Neuronal stem cell (in vitro differentiated cells): ENCODE data around the gene CLCN2.
A peak's percentile ranks its signal among the peaks of the same experiment; 100 is the strongest.
"Not testable (repeated sequence)": the region's sequence is repeated elsewhere in the genome, so short reads cannot be mapped to it uniquely, and the experiment has no call there.

Source experiments
- DNase-seq: peaks from one replicate; pipeline ENCODE4 v3.0.0-alpha.2; 2013; ENCODE audit warnings: low spot score
- H2AFZ ChIP-seq: one replicate; pipeline ENCODE4 v1.6.1; 2013; ENCODE audit warnings: mild to moderate bottlenecking, low read length, inconsistent platforms
- H2AK5ac ChIP-seq: 2 replicates; pipeline ENCODE4 v1.6.1; 2013; ENCODE audit warnings: low read depth, mild to moderate bottlenecking, inconsistent platforms, low read length, moderate library complexity, mixed read lengths
- H2BK120ac ChIP-seq: 2 replicates; pipeline ENCODE4 v1.6.1; 2013; ENCODE audit warnings: low read depth, mild to moderate bottlenecking, inconsistent platforms, low read length, moderate library complexity, mixed read lengths
- H2BK12ac ChIP-seq: one replicate; pipeline ENCODE4 v1.6.1; 2013; ENCODE audit warnings: low read length, inconsistent platforms
- H2BK15ac ChIP-seq: 2 replicates; pipeline ENCODE4 v1.6.1; 2013; ENCODE audit warnings: mild to moderate bottlenecking, low read length, inconsistent platforms, mixed read lengths
- H2BK5ac ChIP-seq: one replicate; pipeline ENCODE4 v1.6.1; 2013; ENCODE audit warnings: inconsistent platforms, mild to moderate bottlenecking, low read length, moderate library complexity
- H3K14ac ChIP-seq: one replicate; pipeline ENCODE4 v1.6.1; 2013; ENCODE audit warnings: low read length, inconsistent platforms
- H3K18ac ChIP-seq: 2 replicates; pipeline ENCODE4 v1.6.1; 2013; ENCODE audit warnings: low read length, inconsistent platforms
- H3K23ac ChIP-seq: 2 replicates; pipeline ENCODE4 v1.6.1; 2013; ENCODE audit warnings: low read depth, mild to moderate bottlenecking, mixed read lengths, low read length, inconsistent platforms; ENCODE audit not compliant: poor library complexity
- H3K27ac ChIP-seq: replicated peaks from 3 replicates; pipeline ENCODE4 v1.5.1; 2013; ENCODE audit warnings: low read length, inconsistent platforms
- H3K27me3 ChIP-seq, 3 experiments: 2 replicates each; pipeline ENCODE4 v1.6.1; 2013; ENCODE audit warnings: low read length in 3 of 3, mild to moderate bottlenecking in 2 of 3, inconsistent platforms in 1 of 3, low read depth in 1 of 3, mixed read lengths in 1 of 3, moderate library complexity in 1 of 3; ENCODE audit not compliant: control insufficient read depth in 3 of 3, insufficient read depth in 3 of 3
- H3K36me3 ChIP-seq, 2 donors: replicated peaks in 1 of 2; 2 replicates each; pipeline ENCODE4 v1.6.1; 2013; ENCODE audit warnings: low read length in 2 of 2; ENCODE audit not compliant: control insufficient read depth in 2 of 2, insufficient read depth in 2 of 2
- H3K4ac ChIP-seq: 2 replicates; pipeline ENCODE4 v1.6.1; 2013; ENCODE audit warnings: inconsistent platforms, mild to moderate bottlenecking, low read length, moderate library complexity
- H3K4me1 ChIP-seq, 2 donors: 1 replicate in 1 of 2; 2 replicates in 1 of 2; pipeline ENCODE4 v1.6.1; 2013; ENCODE audit warnings: low read length in 2 of 2, low read depth in 1 of 2; ENCODE audit not compliant: control insufficient read depth in 2 of 2, insufficient read depth in 1 of 2
- H3K4me2 ChIP-seq: one replicate; pipeline ENCODE4 v1.6.1; 2013; ENCODE audit warnings: mild to moderate bottlenecking, low read length, inconsistent platforms; ENCODE audit not compliant: insufficient read depth, poor library complexity, severe bottlenecking
- H3K4me3 ChIP-seq, 2 donors: 2 replicates each; pipeline ENCODE4 v1.5.1; 2013; ENCODE audit warnings: low read length in 2 of 2, mild to moderate bottlenecking in 2 of 2, inconsistent platforms in 1 of 2, moderate library complexity in 1 of 2
- H3K79me1 ChIP-seq: one replicate; pipeline ENCODE4 v1.6.1; 2013; ENCODE audit warnings: low read depth, mild to moderate bottlenecking, inconsistent platforms, low read length, moderate library complexity
- H3K9ac ChIP-seq: one replicate; pipeline ENCODE4 v1.6.1; 2013; ENCODE audit warnings: mild to moderate bottlenecking, low read depth, low read length, inconsistent platforms; ENCODE audit not compliant: poor library complexity
- H3K9me3 ChIP-seq, 2 donors: replicated peaks in 1 of 2; 2 replicates each; pipeline versions ENCODE3 to v1.6.1; 2013; ENCODE audit warnings: low read length in 2 of 2, mild to moderate bottlenecking in 2 of 2, inconsistent platforms in 1 of 2, low read depth in 1 of 2, mixed read lengths in 1 of 2, moderate library complexity in 1 of 2; ENCODE audit not compliant: control insufficient read depth in 2 of 2, insufficient read depth in 1 of 2
- H4K8ac ChIP-seq: one replicate; pipeline ENCODE4 v1.6.1; 2013; ENCODE audit warnings: low read depth, mild to moderate bottlenecking, inconsistent platforms, low read length, moderate library complexity
- H4K91ac ChIP-seq: one replicate; pipeline ENCODE4 v1.6.1; 2013; ENCODE audit warnings: low read length, low read depth, mild to moderate bottlenecking, inconsistent platforms; ENCODE audit not compliant: poor library complexity
- WGBS, 2 donors: extraction: QIAGEN DNeasy Blood & Tissue Kit; methylation state at CpG; one replicate each; pipeline ENCODE4 v1.1.7; 2013; ENCODE audit warnings: missing lambda C conversion rate in 2 of 2, mixed read lengths in 1 of 2; ENCODE audit not compliant: insufficient read length in 2 of 2, insufficient replicate concordance in 1 of 2; ENCODE audit errors: extremely low coverage in 2 of 2; 5-methylcytosine and 5-hydroxymethylcytosine counted together

CLCN2 gene

GRCh38 chr3:184344579-184345316 is 16.7 kb downstream of the CLCN2 start:
- Histone ChIP-seq H2BK15ac (no peak overlapping the region), H3K9ac (peak overlapping the region; percentile 50), H2BK12ac (no peak overlapping the region), H3K79me1 (peaks cover under 1% of the 10 kb centered on the region), H3K23ac (peak overlapping the region; percentile 80), H3K4me1 (peaks cover 7 to 9% of the 10 kb centered on the region in 2 donors), H3K9me3 (no peaks in the 10 kb centered on the region), H2BK120ac (no peak overlapping the region), H2AFZ (no peak overlapping the region), H3K14ac (no peak overlapping the region), H4K91ac (peak overlapping the region; percentile 32), H3K18ac (peak overlapping the region; percentile 34), H3K4ac (no peak overlapping the region), H4K8ac (no peak overlapping the region), H3K4me2 (no peak overlapping the region), H2AK5ac (peak overlapping the region; percentile 48), H3K4me3 (no peak overlapping the region), H3K27me3 (no peaks in the 10 kb centered on the region), H2BK5ac (peak overlapping the region; percentile 83), H3K36me3 (peaks cover 36 to 59% of the 10 kb centered on the region in 2 donors), H3K27ac (no peak overlapping the region)
- no peak for DNase-seq
- WGBS, 2 donors: no CpG with 5 or more reads among the region's 24 CpGs

DNA sequence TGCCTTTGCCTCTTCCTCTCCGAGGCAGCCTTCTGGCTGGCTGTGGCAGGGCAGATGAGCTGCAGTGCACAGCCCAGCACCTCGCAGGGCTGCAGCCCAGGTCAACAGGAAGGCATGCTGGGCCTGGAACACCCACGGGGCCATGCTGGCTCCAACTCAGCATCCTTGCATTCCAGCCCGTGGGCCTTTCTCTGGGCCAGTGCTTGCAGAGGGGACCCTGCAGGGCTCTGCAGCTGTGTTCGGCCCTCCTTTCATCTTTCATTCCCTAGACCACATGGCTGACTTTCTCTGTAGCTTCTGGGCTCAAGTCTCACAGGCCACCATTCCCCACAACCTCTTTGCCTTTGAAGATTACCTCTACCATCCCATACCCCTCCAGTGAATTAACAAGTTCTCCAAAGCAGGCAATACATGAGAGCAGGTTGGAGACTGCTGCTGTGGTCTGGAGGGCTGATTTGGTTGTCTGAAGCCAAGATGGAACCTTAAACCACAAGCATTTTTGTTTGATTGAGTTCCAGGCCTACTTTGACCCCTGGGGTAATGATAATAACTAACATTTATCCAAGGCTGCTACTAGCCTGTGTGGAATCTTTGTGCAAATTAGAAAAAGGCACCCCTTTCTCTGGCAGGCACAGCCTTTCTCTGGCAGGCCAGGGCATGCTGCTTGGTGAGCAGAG is 18.1 kb downstream of the CLCN2 start:
- H4K8ac ChIP-seq: no peak overlapping the region
- H3K27me3 ChIP-seq: no peaks in the 10 kb centered on the region
- H3K23ac ChIP-seq: peak overlapping the region; percentile 83
- no peak overlapping the region for H3K4ac ChIP-seq
- H2BK12ac ChIP-seq: no peak overlapping the region
- peak overlapping the region; percentile 13 for H3K9ac ChIP-seq
- no peaks in the 10 kb centered on the region for H3K9me3 ChIP-seq
- peaks cover 14 to 15% of the 10 kb centered on the region in 2 donors for H3K4me1 ChIP-seq
- peaks cover 2% of the 10 kb centered on the region for H3K79me1 ChIP-seq
- H3K27ac ChIP-seq: no peak overlapping the region
- no CpG with 5 or more reads among the region's 5 CpGs for WGBS, 2 donors
- no peak overlapping the region for H2BK120ac ChIP-seq
- DNase-seq: no peak
- H3K36me3 ChIP-seq: peaks cover 34 to 48% of the 10 kb centered on the region in 2 donors
- H3K18ac ChIP-seq: no peak overlapping the region
- H2AK5ac ChIP-seq: no peak overlapping the region
- no peak overlapping the region for H4K91ac ChIP-seq
- no peak overlapping the region for H2AFZ ChIP-seq
- no peak overlapping the region for H3K4me3 ChIP-seq
- no peak overlapping the region for H2BK15ac ChIP-seq
- H3K4me2 ChIP-seq: no peak overlapping the region
- no peak overlapping the region for H2BK5ac ChIP-seq
- H3K14ac ChIP-seq: no peak overlapping the region

DNA sequence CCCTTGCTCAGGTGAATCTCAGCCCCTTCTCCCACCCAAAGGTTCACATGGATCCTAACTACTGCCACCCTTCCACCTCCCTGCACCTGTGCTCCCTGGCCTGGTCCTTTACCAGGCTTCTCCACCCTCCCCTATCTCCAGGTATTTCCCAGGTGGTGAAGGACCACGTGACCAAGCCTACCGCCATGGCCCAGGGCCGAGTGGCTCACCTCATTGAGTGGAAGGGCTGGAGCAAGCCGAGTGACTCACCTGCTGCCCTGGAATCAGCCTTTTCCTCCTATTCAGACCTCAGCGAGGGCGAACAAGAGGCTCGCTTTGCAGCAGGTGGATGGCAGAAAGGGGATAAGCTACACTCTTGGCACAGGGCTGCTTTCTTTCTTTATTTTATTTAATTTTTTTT is 19.5 kb downstream of the CLCN2 start:
- no peaks in the 10 kb centered on the region for H3K9me3 ChIP-seq
- no peak overlapping the region for H3K27ac ChIP-seq
- H3K18ac ChIP-seq: no peak overlapping the region
- no peak overlapping the region for H4K91ac ChIP-seq
- no peak overlapping the region for H2BK12ac ChIP-seq
- H3K36me3 ChIP-seq: peaks cover 30 to 40% of the 10 kb centered on the region in 2 donors
- no peak overlapping the region for H3K23ac ChIP-seq
- peaks cover 2% of the 10 kb centered on the region for H3K79me1 ChIP-seq
- H3K4me1 ChIP-seq: peaks cover 23 to 27% of the 10 kb centered on the region in 2 donors
- H3K4me2 ChIP-seq: no peak overlapping the region
- no peak overlapping the region for H2BK15ac ChIP-seq
- WGBS, 2 donors: no CpG with 5 or more reads among the region's 7 CpGs
- no peak overlapping the region for H3K9ac ChIP-seq
- H2AK5ac ChIP-seq: no peak overlapping the region
- H2AFZ ChIP-seq: no peak overlapping the region
- H3K14ac ChIP-seq: no peak overlapping the region
- DNase-seq: no peak
- no peak overlapping the region for H3K4ac ChIP-seq
- no peak overlapping the region for H3K4me3 ChIP-seq
- no peak overlapping the region for H2BK120ac ChIP-seq
- no peaks in the 10 kb centered on the region for H3K27me3 ChIP-seq
- no peak overlapping the region for H2BK5ac ChIP-seq
- H4K8ac ChIP-seq: no peak overlapping the region

- not testable (repeated sequence) for H2BK12ac ChIP-seq, H3K9me3 ChIP-seq, H2AK5ac ChIP-seq, H3K27ac ChIP-seq, H4K91ac ChIP-seq, H3K14ac ChIP-seq, H3K4me2 ChIP-seq, H2BK5ac ChIP-seq, H3K27me3 ChIP-seq, H3K4me3 ChIP-seq, DNase-seq, H3K4ac ChIP-seq, H3K9ac ChIP-seq, H2BK15ac ChIP-seq, H2AFZ ChIP-seq, H2BK120ac ChIP-seq, H3K79me1 ChIP-seq, H3K23ac ChIP-seq, H4K8ac ChIP-seq, H3K18ac ChIP-seq
- Histone ChIP-seq H3K4me1 (peaks cover 20 to 31% of the 10 kb centered on the region in 2 donors), H3K36me3 (peaks cover 26 to 37% of the 10 kb centered on the region in 2 donors)
- WGBS, 2 donors: 100% methylated on average over 1 of the region's 19 CpGs; no CpG with 5 or more reads in 1 of the 2 donors
Measured at GRCh38 chr3:184339451-184340135, 21.8 kb downstream of the CLCN2 start.
